DLD1 (cell line): ENCODE data around the gene RNF169.

Experiments used
- in situ Hi-C: cut with HindIII; loops from 2 replicates; pipeline ENCODE4 v1.10.0; 2017; ENCODE audit warnings: low sequenced_read_pairs

The RNF169 gene

DNA sequence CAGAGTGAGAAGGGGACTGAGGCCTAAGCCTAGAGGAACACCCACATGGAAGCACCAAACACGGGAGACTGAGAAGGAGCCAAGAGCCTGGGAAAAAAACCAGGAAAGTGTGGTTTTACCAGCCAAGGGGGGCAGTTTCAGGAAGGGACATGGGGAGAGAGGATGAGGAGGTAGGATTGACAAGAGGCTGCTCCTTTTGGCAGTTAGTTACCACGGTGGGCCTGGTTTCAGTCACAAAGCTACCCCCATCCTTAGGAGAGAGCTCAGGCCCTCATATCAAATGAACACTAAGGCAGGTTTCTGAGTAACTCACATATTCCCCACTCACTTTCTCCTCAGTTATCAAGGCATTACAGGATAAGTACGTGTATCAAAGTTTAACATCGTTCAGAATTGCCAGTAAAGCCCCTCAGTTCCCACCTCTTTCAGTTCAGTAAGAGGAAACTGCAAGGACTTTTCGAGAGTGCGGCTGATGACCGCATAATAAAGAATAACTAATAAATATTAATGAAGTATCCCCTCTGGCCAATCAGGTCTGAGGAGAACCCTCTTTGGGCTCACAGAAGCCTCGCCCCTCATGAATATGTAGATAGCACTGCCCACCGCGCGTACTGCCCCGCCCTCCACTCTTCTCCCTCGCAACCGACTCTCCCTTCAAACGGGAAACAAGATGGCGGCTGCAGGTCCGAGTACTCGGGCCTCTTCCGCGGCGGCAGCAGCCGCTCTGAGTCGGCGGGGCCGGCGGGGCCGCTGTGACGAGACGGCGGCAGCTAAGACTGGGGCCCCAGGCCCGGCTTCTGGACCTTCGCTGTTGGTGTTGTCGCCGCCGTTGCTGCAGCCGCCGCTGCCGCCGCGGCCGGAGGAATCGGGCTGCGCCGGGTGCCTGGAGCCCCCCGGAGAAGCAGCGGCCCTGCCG lies at the start of gene RNF169:
TSS of gene RNF169 (plus strand) at position 639 of the 916 bp plus-strand sequence. CDS start at position 671, 32 bp downstream.
- in situ Hi-C loops, result no loop called here

DNA sequence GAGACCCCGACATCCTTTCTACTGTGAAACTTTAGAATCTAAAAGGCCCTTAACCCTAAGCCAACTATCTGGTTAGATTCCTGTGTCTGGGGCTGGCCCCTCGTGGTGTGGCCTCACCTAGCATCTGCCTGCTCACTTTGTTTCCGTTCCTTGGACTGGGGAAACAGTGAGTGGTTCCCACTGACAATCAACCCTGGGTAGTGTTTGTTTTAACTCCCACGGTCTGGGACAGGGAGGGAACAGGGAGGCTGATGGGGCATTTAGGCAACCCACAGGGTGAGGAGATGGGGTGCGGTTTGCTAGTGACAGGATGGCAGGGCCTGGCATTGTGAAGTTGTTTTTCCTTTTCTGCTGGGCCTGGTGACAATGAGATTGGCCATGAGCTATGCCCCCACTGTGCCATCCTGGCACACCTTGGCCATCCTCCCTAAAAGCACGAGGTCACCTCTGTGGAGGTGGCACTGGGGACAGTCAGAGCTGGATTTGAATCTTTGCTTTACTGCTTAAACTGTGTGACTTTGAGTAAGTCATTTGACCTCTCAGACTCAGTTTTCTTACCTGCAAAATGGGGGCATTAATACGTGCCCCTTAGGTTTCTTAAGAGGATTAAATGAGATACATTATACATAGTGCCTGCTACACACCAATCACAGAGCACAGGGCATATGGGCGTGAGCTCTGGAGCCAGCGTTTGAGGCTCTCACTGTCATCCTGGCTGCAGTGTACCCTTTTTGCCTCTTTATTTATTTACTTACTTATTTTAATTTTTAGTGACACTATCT lies 48.8 kb upstream of the RNF169 start:
- in situ Hi-C loops, result no loop called here

DNA sequence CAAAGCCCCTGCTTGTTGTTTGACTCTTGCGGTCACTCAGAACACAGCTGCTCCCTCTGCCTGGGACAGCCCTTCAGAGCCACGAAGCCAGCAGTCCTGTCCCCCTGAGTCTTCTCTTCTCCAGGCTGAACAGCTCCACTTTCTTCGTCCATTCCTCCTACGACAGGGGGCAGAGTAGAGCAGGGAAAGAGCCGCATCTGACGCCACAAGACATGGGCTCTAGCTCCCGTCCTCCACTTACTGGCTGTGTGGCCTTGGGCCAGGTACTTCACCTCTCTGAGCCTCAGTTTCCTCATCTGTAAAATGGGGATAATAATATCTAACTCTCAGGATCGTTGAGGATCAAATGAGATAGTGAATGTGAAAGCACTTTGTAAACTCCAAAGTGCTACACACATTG lies 47.3 kb upstream of the RNF169 start:
- in situ Hi-C loops, result no loop called here

- in situ Hi-C loops, result no loop called here
Observed at GRCh38 chr11:74702383-74703007, 46.2 kb upstream of the RNF169 start.

DNA sequence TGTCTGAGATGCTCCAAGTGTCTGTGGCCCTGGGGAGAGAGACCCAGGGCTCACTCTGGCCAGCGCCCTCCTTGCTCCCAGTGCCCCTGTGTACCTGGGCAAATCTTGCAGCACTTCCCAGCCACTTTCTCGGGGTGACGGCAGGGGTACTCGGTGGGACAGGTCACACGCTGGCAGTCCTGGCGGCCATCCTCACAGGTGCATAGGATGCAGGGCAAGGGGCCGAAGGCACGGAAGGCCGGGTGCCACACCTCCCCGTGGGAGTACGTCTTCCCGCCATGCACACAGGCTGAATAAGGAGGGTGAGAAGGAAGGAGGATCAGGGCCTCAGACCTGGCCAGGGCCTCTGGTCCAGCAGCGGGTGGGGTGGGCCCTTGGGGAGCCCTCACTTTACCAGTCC lies 45.4 kb upstream of the RNF169 start:
- in situ Hi-C loops, result no loop called here

DNA sequence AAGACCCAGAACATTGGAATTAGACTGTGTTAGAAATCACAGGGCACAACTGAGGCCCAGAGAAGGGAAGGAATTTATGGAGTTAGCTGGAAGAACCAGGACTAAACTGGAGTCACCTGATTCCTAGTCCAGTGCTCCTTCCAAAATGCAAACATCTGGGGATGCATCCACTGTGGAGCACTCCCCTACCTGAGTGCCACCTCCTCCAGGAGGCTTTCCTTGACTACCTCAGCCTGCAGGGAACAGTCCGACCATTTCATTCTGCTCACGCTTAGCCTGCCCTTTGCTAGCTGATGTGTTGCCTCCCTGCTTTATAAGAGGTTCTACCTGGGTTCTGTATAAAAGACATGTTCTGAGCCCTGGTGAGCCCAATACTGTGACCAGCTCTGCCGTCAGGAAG lies 41.5 kb upstream of the RNF169 start:
- in situ Hi-C loops, result no loop called here

DNA sequence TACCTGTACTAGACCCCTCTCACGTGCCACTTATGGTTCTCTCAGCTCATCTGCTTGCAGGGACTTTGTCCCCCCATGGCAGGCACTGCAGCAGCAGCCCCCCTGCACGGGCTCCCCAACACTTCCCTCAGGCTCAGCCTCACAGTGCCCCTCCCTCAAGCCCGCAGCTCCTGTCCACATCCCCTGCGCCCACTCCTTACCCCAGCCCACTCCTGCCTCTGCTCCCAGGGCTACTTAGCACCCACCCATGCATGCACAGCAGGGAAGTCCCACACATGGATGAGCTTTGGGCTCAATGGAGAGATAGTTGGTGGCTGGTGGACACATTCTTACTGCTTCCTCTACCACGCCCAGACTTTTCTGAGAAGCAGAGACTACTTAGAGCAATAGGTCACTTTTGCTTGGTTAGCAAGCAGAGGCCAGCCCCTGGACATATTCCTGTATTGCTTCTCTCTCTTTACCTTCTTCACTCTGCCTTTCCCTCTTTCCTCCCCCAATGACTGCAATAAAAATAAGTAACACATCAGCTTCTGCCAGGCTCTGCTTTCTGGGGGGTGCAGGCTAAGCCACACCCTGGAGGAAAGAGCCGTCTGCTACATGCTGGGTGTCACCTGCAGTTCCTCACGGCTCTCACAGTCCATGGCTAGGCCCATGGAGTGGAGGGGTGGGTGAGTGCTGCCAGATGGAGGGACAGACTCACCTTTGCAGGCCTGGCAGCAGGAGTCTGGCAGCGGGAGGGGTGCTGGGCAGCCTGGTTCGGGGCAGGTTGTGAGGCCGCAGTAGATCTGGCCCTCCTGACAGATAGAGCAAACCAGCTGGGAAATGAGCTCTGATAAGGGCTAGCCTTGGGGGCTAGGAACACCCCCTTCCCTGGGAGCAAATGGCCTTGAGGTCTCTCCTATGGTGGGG lies 40.8 kb upstream of the RNF169 start:
- in situ Hi-C loops, result no loop called here

- in situ Hi-C loops, result no loop called here
Observed at GRCh38 chr11:74709175-74709574, 39.5 kb upstream of the RNF169 start.

DNA sequence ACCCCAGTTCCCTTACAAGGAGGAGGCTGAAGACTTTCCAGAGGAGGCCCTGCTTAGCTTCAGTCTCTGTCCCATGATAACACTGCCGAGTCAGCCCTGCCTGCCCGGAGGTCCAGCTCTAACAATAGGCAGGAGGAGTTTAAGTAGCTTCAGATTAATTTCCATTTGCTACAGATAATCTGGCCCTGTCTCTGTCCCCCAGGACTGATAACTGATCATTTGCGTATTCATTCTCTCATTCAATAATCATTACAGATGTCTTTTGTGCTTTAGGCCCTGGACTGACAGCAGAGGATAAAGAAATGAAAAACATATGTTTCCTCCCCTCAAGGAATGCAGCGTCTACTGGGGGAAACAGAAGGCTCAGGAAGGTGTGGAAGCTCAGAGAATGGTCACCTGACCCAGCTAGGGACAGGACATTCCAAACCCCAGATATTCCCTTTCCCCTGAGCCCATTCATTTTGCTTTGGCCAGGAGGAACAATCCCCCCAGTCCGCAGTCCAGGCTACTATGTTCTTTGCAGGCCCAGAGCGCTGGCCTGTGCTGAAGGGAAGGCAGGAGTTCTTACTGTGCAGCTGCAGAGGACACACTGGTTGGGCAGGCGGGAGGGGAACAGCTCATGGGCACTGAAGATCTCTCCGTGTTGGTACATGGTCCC lies 38.2 kb upstream of the RNF169 start:
- in situ Hi-C loops, result no loop called here

DNA sequence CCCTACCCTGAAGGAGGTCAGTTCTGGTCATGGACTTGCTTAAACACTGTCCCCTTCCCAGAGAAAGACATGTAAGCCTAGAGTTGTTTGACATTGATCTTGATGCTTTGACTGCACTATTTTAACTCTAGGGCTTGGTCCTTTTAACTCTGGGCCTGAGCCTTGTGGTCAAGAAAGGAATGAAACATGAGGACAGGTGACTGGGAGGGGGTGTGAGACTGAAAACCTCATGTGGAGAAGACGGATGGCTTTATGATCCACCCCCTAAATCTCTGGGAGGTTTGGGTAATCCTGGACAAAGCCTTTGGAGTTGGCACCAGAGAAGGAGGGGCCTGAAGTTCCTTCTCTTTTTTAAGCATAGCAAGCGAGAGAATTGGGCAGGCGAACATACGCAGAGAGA lies 35.0 kb upstream of the RNF169 start:
- in situ Hi-C loops, result no loop called here

DNA sequence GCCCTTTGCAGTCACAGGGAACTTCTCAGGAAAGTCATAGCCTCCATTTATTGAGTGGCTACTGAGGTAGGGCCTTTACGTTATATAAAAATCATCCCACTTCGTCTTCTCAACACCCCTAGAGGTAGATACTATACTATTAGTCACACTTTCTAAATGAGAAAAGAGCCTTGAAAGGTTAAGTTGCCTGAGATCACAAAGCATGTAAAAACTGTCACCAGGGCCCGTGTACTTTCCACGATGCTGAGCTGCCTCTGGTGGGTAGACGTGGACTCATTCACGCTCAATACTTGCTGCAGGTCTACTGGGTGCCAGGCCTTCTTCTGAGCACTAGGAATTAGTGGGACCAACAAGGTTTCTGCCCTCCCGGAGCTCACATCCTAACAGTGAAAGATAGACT lies 33.7 kb upstream of the RNF169 start:
- in situ Hi-C loops, result no loop called here

DNA sequence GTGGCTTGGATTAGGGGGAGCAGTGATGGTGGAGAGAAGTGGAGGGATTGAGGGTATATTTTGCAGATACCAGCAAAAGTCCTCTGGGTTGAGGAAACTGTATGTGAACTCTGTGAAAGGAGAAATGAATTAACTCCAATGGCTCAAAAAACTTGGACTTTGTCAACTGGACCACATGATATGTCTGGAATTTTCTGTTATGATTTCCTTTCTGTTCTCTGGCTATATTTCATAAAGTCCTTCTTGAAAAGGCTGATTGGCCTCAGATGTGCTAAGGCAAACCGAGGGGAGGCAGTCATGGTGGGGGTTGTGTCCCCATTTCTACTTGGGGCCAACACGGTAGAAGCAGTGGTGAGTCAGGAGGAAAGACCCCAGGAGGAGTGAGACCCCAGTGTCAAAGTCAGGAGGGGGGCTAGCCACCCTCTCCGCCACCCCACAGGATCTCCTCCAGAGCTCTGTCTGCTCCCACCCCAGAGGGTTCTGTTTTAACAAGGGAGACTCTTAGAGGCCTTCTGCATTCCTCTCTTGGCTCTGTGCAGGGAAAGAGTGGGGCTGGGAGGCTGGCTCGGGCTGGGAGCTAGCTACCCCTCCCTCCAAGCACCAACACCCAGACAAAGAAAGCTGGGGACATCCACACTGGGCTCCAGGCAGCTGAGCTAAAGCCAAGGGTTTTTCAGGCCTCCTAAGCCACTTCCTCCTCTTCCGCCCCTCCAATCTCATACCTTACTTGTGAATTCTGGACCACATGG lies 31.3 kb upstream of the RNF169 start:
- in situ Hi-C loops, result no loop called here

- in situ Hi-C loops, result no loop called here
Observed at GRCh38 chr11:74719011-74719410, 29.6 kb upstream of the RNF169 start.

DNA sequence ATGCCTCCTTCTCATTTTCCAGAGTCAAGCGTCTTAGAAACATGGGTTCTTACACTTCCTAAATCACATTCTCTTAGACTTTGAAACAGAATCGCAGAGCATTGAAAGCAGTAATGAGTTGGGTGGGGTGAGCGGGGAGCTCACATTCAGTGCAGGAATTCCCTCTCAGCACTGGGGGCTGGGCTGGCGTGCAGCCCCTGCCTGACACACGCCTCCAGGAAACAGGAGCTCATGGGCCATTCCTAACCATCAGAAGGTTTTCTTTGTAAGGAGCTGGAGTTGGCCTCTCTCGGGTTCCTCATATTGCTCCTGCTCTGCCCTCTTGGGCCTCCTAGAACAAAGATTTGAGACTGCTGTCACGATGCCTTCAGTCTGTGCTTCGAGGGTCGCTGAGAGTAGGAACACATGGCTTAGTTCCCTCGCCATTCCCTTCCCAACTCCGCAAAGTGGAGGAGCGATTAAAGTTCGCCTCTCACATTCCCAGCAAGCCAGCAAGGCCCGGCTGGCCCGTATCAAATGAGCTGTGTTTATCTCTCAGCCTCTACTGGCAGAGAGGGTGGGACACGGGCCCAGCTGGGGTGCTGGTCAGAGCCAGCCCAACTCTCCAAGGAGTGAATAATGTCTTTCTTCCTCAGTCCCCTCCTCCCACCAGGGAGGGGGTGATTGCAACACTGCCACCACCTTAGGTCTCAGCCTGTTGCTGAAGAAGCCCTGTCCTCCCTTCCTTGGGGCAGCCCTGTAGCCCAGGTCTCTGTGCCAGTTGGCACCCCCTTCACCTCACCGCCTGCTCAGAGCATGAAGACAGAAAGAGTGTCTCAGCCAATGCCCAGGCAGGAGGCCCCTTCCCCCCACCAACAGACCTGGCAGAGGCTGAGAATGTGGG lies 27.8 kb upstream of the RNF169 start:
- in situ Hi-C loops, result no loop called here

DNA sequence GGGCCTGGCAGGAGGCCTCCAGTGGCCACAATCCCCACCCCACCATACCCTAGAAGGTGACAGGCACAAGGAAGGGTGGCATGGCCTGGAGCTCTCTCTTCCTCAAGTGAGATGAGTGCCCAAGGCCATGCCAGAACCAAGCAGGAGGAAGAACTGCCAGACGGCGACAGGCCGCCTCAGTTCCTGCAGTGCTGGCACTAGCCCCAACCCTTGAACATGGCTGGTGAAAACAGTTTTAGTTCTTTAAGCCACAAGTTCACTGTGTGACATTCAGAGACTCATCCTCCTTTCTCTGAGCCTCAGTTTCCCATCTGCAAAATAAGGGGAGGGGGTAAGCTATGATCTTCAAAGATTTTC lies 27.2 kb upstream of the RNF169 start:
- in situ Hi-C loops, result no loop called here

DNA sequence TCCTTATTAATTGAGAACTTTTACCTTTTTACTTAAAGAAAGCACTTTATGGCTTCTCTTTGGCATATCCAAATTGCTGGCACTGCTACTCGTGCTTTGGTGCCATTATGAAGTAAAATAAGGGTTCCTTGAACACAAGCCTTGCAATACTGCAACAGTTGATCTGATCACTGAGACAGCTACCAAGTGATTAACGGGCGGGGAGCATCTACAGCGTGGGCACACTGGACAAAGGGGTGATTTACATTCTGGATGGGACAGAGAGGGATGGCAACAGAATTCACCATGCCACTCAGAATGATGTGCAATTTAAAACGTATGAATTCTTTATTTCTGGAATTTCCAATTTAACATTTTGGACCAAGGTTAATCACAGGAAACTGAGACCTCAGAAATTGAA lies 25.1 kb upstream of the RNF169 start:
- in situ Hi-C loops, result no loop called here

DNA sequence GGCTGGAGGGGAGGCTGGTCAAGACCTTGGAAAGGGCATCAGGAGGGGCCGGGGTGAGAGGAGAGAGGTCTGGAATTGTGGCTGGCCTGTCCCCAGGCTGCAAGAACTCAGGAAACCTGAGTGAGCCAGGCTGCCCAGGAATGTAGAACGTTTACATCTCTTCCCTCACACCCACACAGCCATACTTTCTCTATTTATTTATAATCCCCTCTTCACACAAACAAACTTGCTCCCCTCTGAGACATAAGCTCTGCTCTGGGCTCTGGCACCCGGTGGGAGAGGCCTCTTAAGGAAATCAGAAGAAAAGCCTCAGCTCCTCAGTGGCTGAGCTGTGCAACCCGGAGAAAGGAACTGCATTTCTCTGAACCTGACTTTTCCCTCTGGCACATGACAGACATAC lies 22.9 kb upstream of the RNF169 start:
- in situ Hi-C loops, result no loop called here

GRCh38 chr11:74726547-74727182 lies 22.0 kb upstream of the RNF169 start:
- in situ Hi-C loops, result no loop called here
